SK-N-SH (cell line): ENCODE results near the gene TTC7B. TPM values are rescaled to one million over a fixed set of nuclear protein-coding genes. Genes with fewer than 3 reads are reported as not detected.

ENCODE experiments used
- CTCF ChIA-PET: fragments of 300-600, 350-600 bp; formaldehyde crosslinking; extraction: SDS; loops from one replicate; lab custom pipeline; 2021; lab: Yijun Ruan, JAX
- POLR2A ChIA-PET: fragments of 350-600 bp; sonication (Branson Sonifier 250); formaldehyde crosslinking; extraction: SDS; loops from one replicate; lab custom pipeline; 2020; ENCODE audit warnings: antibody characterized with exemption, inconsistent platforms; lab: Yijun Ruan, JAX
- DNase-seq: peaks from one replicate; pipeline ENCODE4 v3.0.0; 2012
- H2AFZ ChIP-seq: fragments of 200-600 bp; sonication (generic); 2 replicates; pipeline ENCODE4 v1.8.1; 2016; ENCODE audit warnings: antibody characterized with exemption, mild to moderate bottlenecking, low read depth
- H3F3A ChIP-seq: fragments of 200-600 bp; sonication (generic); replicated peaks from 2 replicates; pipeline ENCODE3; 2016; ENCODE audit warnings: antibody characterized with exemption, mild to moderate bottlenecking; ENCODE audit not compliant: insufficient read depth
- H3K27ac ChIP-seq, 2 experiments: fragments of 200-500 bp in 1 of 2; fragments of 200-600 bp in 1 of 2; sonication (Bioruptor generic) in 1 of 2; sonication (generic), shearing (Covaris generic) in 1 of 2; 2 replicates each; pipeline versions ENCODE4 v1.5.1 to v1.6.1; 2014 to 2016; ENCODE audit warnings: low read depth in 2 of 2, inconsistent platforms in 1 of 2, low read length in 1 of 2, mild to moderate bottlenecking in 1 of 2, mixed read lengths in 1 of 2
- H3K27me3 ChIP-seq: fragments of 200-600 bp; sonication (generic), shearing (Covaris generic); 2 replicates; pipeline ENCODE4 v1.6.1; 2016; ENCODE audit warnings: mixed run types; ENCODE audit not compliant: insufficient read depth
- H3K36me3 ChIP-seq, 2 experiments: fragments of 200-500 bp in 1 of 2; fragments of 200-600 bp in 1 of 2; sonication (Bioruptor generic) in 1 of 2; sonication (generic) in 1 of 2; replicated peaks in 1 of 2; 2 replicates each; pipeline versions ENCODE3 to v1.5.1; 2014 to 2016; ENCODE audit warnings: low read length in 1 of 2, mild to moderate bottlenecking in 1 of 2; ENCODE audit not compliant: insufficient read depth in 2 of 2, control insufficient read depth in 1 of 2
- H3K4me1 ChIP-seq, 2 experiments: fragments of 200-500 bp in 1 of 2; fragments of 200-600 bp in 1 of 2; sonication (Bioruptor generic) in 1 of 2; sonication (generic), shearing (Covaris generic) in 1 of 2; 2 replicates each; pipeline versions ENCODE4 v1.5.1 to v1.6.1; 2014 to 2016; ENCODE audit warnings: low read depth in 1 of 2, low read length in 1 of 2, mixed run types in 1 of 2; ENCODE audit not compliant: insufficient read depth in 2 of 2, control insufficient read depth in 1 of 2
- H3K4me2 ChIP-seq: fragments of 200-600 bp; sonication (generic), shearing (Covaris generic); 2 replicates; pipeline ENCODE4 v1.6.1; 2017; ENCODE audit warnings: mixed run types
- H3K4me3 ChIP-seq, 2 experiments: fragments of 200-500 bp in 1 of 2; fragments of 200-600 bp in 1 of 2; sonication (Bioruptor generic) in 1 of 2; sonication (generic), shearing (Covaris generic) in 1 of 2; 2 replicates each; pipeline versions ENCODE4 v1.5.1 to v1.8.1; 2014 to 2016; ENCODE audit warnings: low read depth in 2 of 2, inconsistent platforms in 1 of 2, low read length in 1 of 2, mild to moderate bottlenecking in 1 of 2, mixed read lengths in 1 of 2, moderate library complexity in 1 of 2
- H3K79me2 ChIP-seq: fragments of 200-600 bp; sonication (generic); 2 replicates; pipeline ENCODE4 v1.8.1; 2017; ENCODE audit warnings: mild to moderate bottlenecking; ENCODE audit not compliant: insufficient read depth
- H3K9ac ChIP-seq: fragments of 200-600 bp; sonication (generic); 2 replicates; pipeline ENCODE4 v1.6.1; 2017; ENCODE audit warnings: mixed run types
- H3K9me2 ChIP-seq: fragments of 200-600 bp; sonication (generic); 2 replicates; pipeline ENCODE4 v1.6.1; 2017; ENCODE audit warnings: mixed run types
- H3K9me3 ChIP-seq: fragments of 200-600 bp; sonication (generic); 2 replicates; pipeline ENCODE4 v1.6.1; 2017; ENCODE audit warnings: mixed run types, mild to moderate bottlenecking, moderate library complexity
- H4K20me1 ChIP-seq: fragments of 200-600 bp; sonication (generic); 2 replicates; pipeline ENCODE4 v1.6.1; 2017; ENCODE audit warnings: mild to moderate bottlenecking, mixed run types; ENCODE audit not compliant: insufficient read depth
- EZH2phosphoT487 ChIP-seq: fragments of 200-600 bp; sonication (generic); IDR thresholded peaks from 2 replicates; pipeline ENCODE4 v1.6.1; 2017; ENCODE audit warnings: low read depth, mixed run types, mild to moderate bottlenecking, antibody characterized with exemption, moderate library complexity, borderline replicate concordance
- FOXJ3 ChIP-seq: sonication (generic); formaldehyde crosslinking; IDR thresholded peaks from 2 replicates; pipeline ENCODE4 v1.5.1; 2020; ENCODE audit warnings: mild to moderate bottlenecking, missing genetic modification reagents
- NFIC ChIP-seq: IDR thresholded peaks from 2 replicates; pipeline ENCODE4 v1.4.0; 2012; ENCODE audit warnings: borderline replicate concordance
- NRF1 ChIP-seq: IDR thresholded peaks from 2 replicates; pipeline ENCODE4 v1.6.1; 2012; ENCODE audit warnings: low read depth, mild to moderate bottlenecking, low read length
- POLR2AphosphoS5 ChIP-seq: IDR thresholded peaks from 2 replicates; pipeline ENCODE4 v1.6.1; 2012; ENCODE audit warnings: low read depth, low read length
- RAD21 ChIP-seq: IDR thresholded peaks from 2 replicates; pipeline ENCODE4 v1.6.1; 2012; ENCODE audit warnings: mild to moderate bottlenecking, low read length
- RXRA ChIP-seq: IDR thresholded peaks from 2 replicates; pipeline ENCODE4 v1.4.0; 2012; ENCODE audit warnings: low read depth, mild to moderate bottlenecking, borderline replicate concordance
- TAF1 ChIP-seq: IDR thresholded peaks from 2 replicates; pipeline ENCODE4 v1.6.1; 2012; ENCODE audit warnings: low read depth, mild to moderate bottlenecking, low read length, moderate library complexity, borderline replicate concordance
- TCF12 ChIP-seq: IDR thresholded peaks from 2 replicates; pipeline ENCODE4 v1.4.0; 2012
- WGBS: methylation state at CpG from one replicate; pipeline ENCODE4 v1.1.6; 2017; ENCODE audit warnings: low lambda C conversion rate; 5-methylcytosine and 5-hydroxymethylcytosine counted together
- polyA plus RNA-seq, 3 experiments: library from polyadenylated mRNA; depleted of rRNA; stranded (reverse); fragments of >200 nt; gene quantifications; 2 replicates each; pipeline ENCODE4 v1.2.3, GENCODE V29; 2012
- TF ChIP-seq, protein P1 (sequence below): fragments of 200-600 bp; sonication (generic); IDR thresholded peaks from 2 replicates; pipeline ENCODE4 v1.6.1; 2017; ENCODE audit warnings: antibody characterized with exemption, mild to moderate bottlenecking, moderate library complexity
- TF ChIP-seq, protein P2 (sequence below): IDR thresholded peaks from 2 replicates; pipeline ENCODE4; 2012
- TF ChIP-seq, protein P3 (sequence below): fragments of 150-350 bp; IDR thresholded peaks from 2 replicates; pipeline ENCODE4 v1.6.1; 2016; ENCODE audit warnings: mild to moderate bottlenecking, low read depth, low read length
- TF ChIP-seq, protein P4 (sequence below): fragments of 150-350 bp; IDR thresholded peaks from 2 replicates; pipeline ENCODE4 v1.6.1; 2017; ENCODE audit warnings: antibody characterized with exemption, low read length, low read depth, borderline replicate concordance

TTC7B gene
- polyA plus RNA-seq, 1 of the 3 experiments (the other 2 are of a cell fraction) = 43.1 TPM

DNA sequence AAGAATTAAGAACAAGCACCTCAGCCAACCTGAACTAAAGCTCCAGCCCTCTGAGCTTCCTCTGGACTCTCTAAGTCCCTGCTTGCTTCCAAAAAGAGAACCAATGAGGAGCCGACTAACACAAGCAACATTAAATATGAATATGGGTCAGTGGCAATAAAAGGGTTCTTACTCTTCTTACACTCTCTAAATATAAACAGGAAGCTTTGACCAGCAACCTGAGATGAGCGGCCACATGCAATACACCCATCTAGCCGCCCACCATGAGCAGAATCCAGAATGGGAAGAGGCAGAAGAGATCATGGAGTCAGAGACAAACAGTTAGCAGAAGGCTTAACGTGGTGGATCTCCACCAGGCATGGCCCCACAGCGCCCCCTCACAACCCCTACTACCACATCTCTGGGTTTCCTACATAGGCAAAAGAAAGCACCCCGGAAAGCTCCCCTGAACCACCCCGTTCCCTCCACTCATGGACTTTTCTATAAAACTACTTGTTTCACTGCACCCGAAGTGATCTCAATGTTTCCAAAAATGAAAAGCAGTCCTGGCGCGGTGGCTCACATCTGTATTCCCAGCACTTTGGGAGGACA lies 59.4 kb downstream of the TTC7B start (continued):
- TF ChIP-seq, protein P1, sequence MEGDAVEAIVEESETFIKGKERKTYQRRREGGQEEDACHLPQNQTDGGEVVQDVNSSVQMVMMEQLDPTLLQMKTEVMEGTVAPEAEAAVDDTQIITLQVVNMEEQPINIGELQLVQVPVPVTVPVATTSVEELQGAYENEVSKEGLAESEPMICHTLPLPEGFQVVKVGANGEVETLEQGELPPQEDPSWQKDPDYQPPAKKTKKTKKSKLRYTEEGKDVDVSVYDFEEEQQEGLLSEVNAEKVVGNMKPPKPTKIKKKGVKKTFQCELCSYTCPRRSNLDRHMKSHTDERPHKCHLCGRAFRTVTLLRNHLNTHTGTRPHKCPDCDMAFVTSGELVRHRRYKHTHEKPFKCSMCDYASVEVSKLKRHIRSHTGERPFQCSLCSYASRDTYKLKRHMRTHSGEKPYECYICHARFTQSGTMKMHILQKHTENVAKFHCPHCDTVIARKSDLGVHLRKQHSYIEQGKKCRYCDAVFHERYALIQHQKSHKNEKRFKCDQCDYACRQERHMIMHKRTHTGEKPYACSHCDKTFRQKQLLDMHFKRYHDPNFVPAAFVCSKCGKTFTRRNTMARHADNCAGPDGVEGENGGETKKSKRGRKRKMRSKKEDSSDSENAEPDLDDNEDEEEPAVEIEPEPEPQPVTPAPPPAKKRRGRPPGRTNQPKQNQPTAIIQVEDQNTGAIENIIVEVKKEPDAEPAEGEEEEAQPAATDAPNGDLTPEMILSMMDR = peak; percentile 14; the same call in 1 of the 2 replicates
- TF ChIP-seq, protein P2, sequence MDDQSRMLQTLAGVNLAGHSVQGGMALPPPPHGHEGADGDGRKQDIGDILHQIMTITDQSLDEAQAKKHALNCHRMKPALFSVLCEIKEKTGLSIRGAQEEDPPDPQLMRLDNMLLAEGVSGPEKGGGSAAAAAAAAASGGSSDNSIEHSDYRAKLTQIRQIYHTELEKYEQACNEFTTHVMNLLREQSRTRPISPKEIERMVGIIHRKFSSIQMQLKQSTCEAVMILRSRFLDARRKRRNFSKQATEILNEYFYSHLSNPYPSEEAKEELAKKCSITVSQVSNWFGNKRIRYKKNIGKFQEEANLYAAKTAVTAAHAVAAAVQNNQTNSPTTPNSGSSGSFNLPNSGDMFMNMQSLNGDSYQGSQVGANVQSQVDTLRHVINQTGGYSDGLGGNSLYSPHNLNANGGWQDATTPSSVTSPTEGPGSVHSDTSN = no peak
- TF ChIP-seq POLR2AphosphoS5 = no peak
- TF ChIP-seq EZH2phosphoT487 = no peak
- TF ChIP-seq, all 33 proteins: peak for 2

DNA sequence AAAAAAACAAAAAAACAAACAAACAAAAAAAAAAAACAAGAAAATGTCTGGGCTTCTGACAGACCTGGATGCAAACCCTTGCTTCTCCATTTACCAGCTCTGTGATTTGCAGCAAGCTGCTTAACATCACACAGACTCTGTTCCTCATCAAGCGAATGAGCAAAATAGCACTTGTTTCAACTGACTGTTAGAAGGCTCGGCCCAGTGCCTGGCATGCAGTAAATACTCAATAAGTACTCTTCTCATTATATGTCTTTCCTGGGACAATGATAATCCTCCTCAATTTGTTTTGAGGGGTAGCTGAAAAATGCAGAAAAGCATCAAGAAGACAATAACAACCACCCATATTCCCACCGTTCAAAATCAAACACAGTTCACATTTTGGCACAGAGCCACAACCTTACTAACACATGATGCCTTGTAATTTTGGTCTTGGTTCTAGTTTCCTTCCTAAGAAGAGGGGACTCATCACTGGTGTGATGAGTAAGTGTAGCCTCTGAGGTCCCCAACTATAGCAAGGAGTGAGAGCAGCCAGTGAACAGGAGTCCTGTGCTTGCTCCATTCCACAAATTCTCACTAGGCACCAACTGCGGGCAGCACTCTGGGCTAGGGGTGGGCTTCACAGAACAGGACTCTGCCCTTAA lies 60.4 kb downstream of the TTC7B start:
- Histone ChIP-seq H3K9ac (no peak overlapping the region), H3K79me2 (no peaks in the 10 kb centered on the region), H3K4me3 (no peak overlapping the region), H3K27ac (no peak overlapping the region), H3K4me1 (peaks cover 9 to 21% of the 10 kb centered on the region in 2 experiments; a peak in 3 of 4 replicates), H3F3A (peaks cover 3% of the 10 kb centered on the region), H2AFZ (no peak overlapping the region), H4K20me1 (no peaks in the 10 kb centered on the region), H3K27me3 (no peaks in the 10 kb centered on the region), H3K9me2 (no peaks in the 10 kb centered on the region), H3K4me2 (no peak overlapping the region), H3K9me3 (no peaks in the 10 kb centered on the region), H3K36me3 (no peaks in the 10 kb centered on the region)
- ChIA-PET CTCF (interaction anchor here (0.8 to 5.7 kb wide), 3 partner anchors 302 to 454 kb away, joined by 3 to 59 read pairs (median 6); no protein-coding TSS in a partner anchor), POLR2A (no interaction called here)
- 83% methylated on average over 4 of the region's 4 CpGs for WGBS
- no peak for DNase-seq
- TF ChIP-seq, protein P3, sequence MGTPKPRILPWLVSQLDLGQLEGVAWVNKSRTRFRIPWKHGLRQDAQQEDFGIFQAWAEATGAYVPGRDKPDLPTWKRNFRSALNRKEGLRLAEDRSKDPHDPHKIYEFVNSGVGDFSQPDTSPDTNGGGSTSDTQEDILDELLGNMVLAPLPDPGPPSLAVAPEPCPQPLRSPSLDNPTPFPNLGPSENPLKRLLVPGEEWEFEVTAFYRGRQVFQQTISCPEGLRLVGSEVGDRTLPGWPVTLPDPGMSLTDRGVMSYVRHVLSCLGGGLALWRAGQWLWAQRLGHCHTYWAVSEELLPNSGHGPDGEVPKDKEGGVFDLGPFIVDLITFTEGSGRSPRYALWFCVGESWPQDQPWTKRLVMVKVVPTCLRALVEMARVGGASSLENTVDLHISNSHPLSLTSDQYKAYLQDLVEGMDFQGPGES = no peak
- TF ChIP-seq TAF1 (no peak), FOXJ3 (CRISPR knock-in tag) (no peak), NFIC (no peak), RAD21 (no peak), TCF12 (no peak), RXRA (no peak), NRF1 (no peak)
- TF ChIP-seq, protein P4, sequence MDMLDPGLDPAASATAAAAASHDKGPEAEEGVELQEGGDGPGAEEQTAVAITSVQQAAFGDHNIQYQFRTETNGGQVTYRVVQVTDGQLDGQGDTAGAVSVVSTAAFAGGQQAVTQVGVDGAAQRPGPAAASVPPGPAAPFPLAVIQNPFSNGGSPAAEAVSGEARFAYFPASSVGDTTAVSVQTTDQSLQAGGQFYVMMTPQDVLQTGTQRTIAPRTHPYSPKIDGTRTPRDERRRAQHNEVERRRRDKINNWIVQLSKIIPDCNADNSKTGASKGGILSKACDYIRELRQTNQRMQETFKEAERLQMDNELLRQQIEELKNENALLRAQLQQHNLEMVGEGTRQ = no peak
- TF ChIP-seq, protein P2 = no peak
